H9 (cell line): ENCODE measurements around the gene RAD51. TPM values are rescaled to one million over a fixed set of nuclear protein-coding genes. Genes with fewer than 3 reads are reported as not detected.

ENCODE experiments used
- DNase-seq: peaks from one replicate; pipeline ENCODE4 v3.0.0-alpha.2; 2017
- H2AFZ ChIP-seq: one replicate; pipeline ENCODE4 v1.6.1; 2013; ENCODE audit warnings: mild to moderate bottlenecking, low read length, control low read depth, moderate library complexity
- H2AK5ac ChIP-seq: 2 replicates; pipeline ENCODE4 v1.6.1; 2013; ENCODE audit warnings: low read length, control low read depth, mixed read lengths; ENCODE audit not compliant: insufficient read length
- H2BK120ac ChIP-seq: one replicate; pipeline ENCODE4 v1.6.1; 2013; ENCODE audit warnings: low read depth, mild to moderate bottlenecking, low read length, control low read depth, inconsistent platforms; ENCODE audit not compliant: poor library complexity, severe bottlenecking
- H2BK12ac ChIP-seq: 2 replicates; pipeline ENCODE4 v1.6.1; 2013; ENCODE audit warnings: low read length, control low read depth, mixed read lengths, low read depth; ENCODE audit not compliant: insufficient read length
- H2BK15ac ChIP-seq: 2 replicates; pipeline ENCODE4 v1.6.1; 2013; ENCODE audit warnings: low read depth, low read length, control low read depth
- H2BK20ac ChIP-seq: one replicate; pipeline ENCODE4 v1.6.1; 2013; ENCODE audit warnings: low read depth, mild to moderate bottlenecking, low read length, control low read depth, inconsistent platforms; ENCODE audit not compliant: poor library complexity, severe bottlenecking
- H2BK5ac ChIP-seq: 2 replicates; pipeline ENCODE4 v1.6.1; 2013; ENCODE audit warnings: low read length, control low read depth, mixed read lengths; ENCODE audit not compliant: insufficient read length
- H3K14ac ChIP-seq: 2 replicates; pipeline ENCODE4 v1.6.1; 2013; ENCODE audit warnings: low read length, control low read depth; ENCODE audit not compliant: insufficient read depth
- H3K18ac ChIP-seq: 2 replicates; pipeline ENCODE4 v1.6.1; 2013; ENCODE audit warnings: low read depth, mild to moderate bottlenecking, mixed read lengths, low read length, control low read depth; ENCODE audit not compliant: insufficient read length
- H3K23ac ChIP-seq: 2 replicates; pipeline ENCODE4 v1.6.1; 2013; ENCODE audit warnings: low read length, control low read depth, mixed read lengths, low read depth; ENCODE audit not compliant: insufficient read length
- H3K23me2 ChIP-seq: 2 replicates; pipeline ENCODE4 v1.6.1; 2013; ENCODE audit warnings: low read depth, mild to moderate bottlenecking, mixed read lengths, low read length, control low read depth; ENCODE audit not compliant: insufficient read length, poor library complexity, severe bottlenecking
- H3K27ac ChIP-seq: 2 replicates; pipeline ENCODE4 v1.5.1; 2013; ENCODE audit warnings: low read length, control low read depth, mixed read lengths, low read depth; ENCODE audit not compliant: insufficient read length
- H3K27me3 ChIP-seq: 2 replicates; pipeline ENCODE4 v1.6.1; 2013; ENCODE audit warnings: low read length, control low read depth, inconsistent platforms; ENCODE audit not compliant: insufficient read depth
- H3K4ac ChIP-seq: 2 replicates; pipeline ENCODE4 v1.6.1; 2013; ENCODE audit warnings: low read depth, mild to moderate bottlenecking, control low read depth, inconsistent platforms, low read length, moderate library complexity
- H3K4me1 ChIP-seq: 2 replicates; pipeline ENCODE4 v1.6.1; 2013; ENCODE audit warnings: low read length, control low read depth, inconsistent platforms; ENCODE audit not compliant: insufficient read depth
- H3K4me2 ChIP-seq: 2 replicates; pipeline ENCODE4 v1.6.1; 2013; ENCODE audit warnings: low read length, control low read depth, mixed read lengths; ENCODE audit not compliant: insufficient read length, insufficient read depth
- H3K56ac ChIP-seq: 2 replicates; pipeline ENCODE4 v1.6.1; 2013; ENCODE audit warnings: low read depth, mild to moderate bottlenecking, mixed read lengths, low read length, control low read depth; ENCODE audit not compliant: insufficient read length
- H3K79me1 ChIP-seq: 2 replicates; pipeline ENCODE4 v1.6.1; 2013; ENCODE audit warnings: low read depth, mild to moderate bottlenecking, moderate library complexity, low read length, control low read depth, inconsistent platforms; ENCODE audit not compliant: insufficient read depth, poor library complexity, severe bottlenecking
- H3K79me2 ChIP-seq: 2 replicates; pipeline ENCODE4 v1.6.1; 2013; ENCODE audit warnings: low read length, control low read depth, inconsistent platforms; ENCODE audit not compliant: insufficient read depth
- H3K9ac ChIP-seq: 2 replicates; pipeline ENCODE4 v1.6.1; 2013; ENCODE audit warnings: low read length, control low read depth, mixed read lengths; ENCODE audit not compliant: insufficient read length; ENCODE audit errors: extremely low read depth
- H3K9me3 ChIP-seq: one replicate; pipeline ENCODE4 v1.6.1; 2013; ENCODE audit warnings: low read depth, low read length, inconsistent platforms; ENCODE audit not compliant: control insufficient read depth
- H3T11ph ChIP-seq: one replicate; pipeline ENCODE4 v1.6.1; 2013; ENCODE audit warnings: mild to moderate bottlenecking, low read length, control low read depth, inconsistent platforms
- H4K20me1 ChIP-seq: one replicate; pipeline ENCODE4 v1.6.1; 2013; ENCODE audit not compliant: control insufficient read depth, insufficient read length, insufficient read depth
- H4K5ac ChIP-seq: 2 replicates; pipeline ENCODE4 v1.6.1; 2013; ENCODE audit warnings: low read depth, mild to moderate bottlenecking, mixed read lengths, low read length, control low read depth; ENCODE audit not compliant: insufficient read length
- H4K8ac ChIP-seq: replicated peaks from 2 replicates; pipeline ENCODE4 v1.6.1; 2013; ENCODE audit warnings: low read length, control low read depth, mixed read lengths, low read depth; ENCODE audit not compliant: insufficient read length
- H4K91ac ChIP-seq: 2 replicates; pipeline ENCODE4 v1.6.1; 2013; ENCODE audit warnings: low read depth, mild to moderate bottlenecking, moderate library complexity, mixed read lengths, low read length, control low read depth; ENCODE audit not compliant: insufficient read length
- H3K27ac Mint-ChIP-seq, 3 experiments: 2 replicates in 2 of 3; 3 replicates in 1 of 3; pipeline ENCODE4 v1.8.0; 2020 to 2021; ENCODE audit warnings: mixed read lengths in 3 of 3, mild to moderate bottlenecking in 1 of 3, moderate library complexity in 1 of 3
- H3K27me3 Mint-ChIP-seq: 2 replicates; pipeline ENCODE4 v1.8.0; 2021; ENCODE audit warnings: low read depth, mild to moderate bottlenecking, moderate library complexity, mixed read lengths
- H3K36me3 Mint-ChIP-seq, 3 experiments: 2 replicates in 2 of 3; 3 replicates in 1 of 3; pipeline ENCODE4 v1.8.0; 2020 to 2021; ENCODE audit warnings: low read depth in 3 of 3, mixed read lengths in 3 of 3; ENCODE audit not compliant: insufficient read depth in 1 of 3
- H3K4me1 Mint-ChIP-seq, 2 experiments: 2 replicates each; pipeline ENCODE4 v1.8.0; 2020; ENCODE audit warnings: mixed read lengths in 2 of 2
- H3K4me3 Mint-ChIP-seq, 2 experiments: 2 replicates in 1 of 2; 3 replicates in 1 of 2; pipeline ENCODE4 v1.8.0; 2020 to 2021; ENCODE audit warnings: mild to moderate bottlenecking in 2 of 2, mixed read lengths in 2 of 2, moderate library complexity in 1 of 2
- H3K9me3 Mint-ChIP-seq, 2 experiments: 2 replicates in 1 of 2; 3 replicates in 1 of 2; pipeline ENCODE4 v1.8.0; 2020; ENCODE audit warnings: mild to moderate bottlenecking in 2 of 2, mixed read lengths in 2 of 2, moderate library complexity in 1 of 2
- CTCF ChIP-seq: fragments of 200-600 bp; sonication (generic); conservative IDR thresholded peaks from 3 replicates; pipeline ENCODE4 v1.8.0; 2021; ENCODE audit warnings: antibody characterized with exemption, mild to moderate bottlenecking
- WGBS: extraction: QIAGEN DNeasy Blood & Tissue Kit; methylation state at CpG from one replicate; pipeline ENCODE4 v1.1.7; 2013; ENCODE audit warnings: missing lambda C conversion rate, low lambda C conversion rate, mixed read lengths; ENCODE audit not compliant: insufficient read length; ENCODE audit errors: extremely low coverage; 5-methylcytosine and 5-hydroxymethylcytosine counted together
- total RNA-seq: library from RNA; stranded (reverse); gene quantifications from 2 replicates; pipeline ENCODE4 v1.2.1, GENCODE V29; 2021

The RAD51 gene
- total RNA-seq, 1 experiment from 2014 or later = 39.2 TPM

- Histone ChIP-seq H3K9me3 (no peaks in the 10 kb centered on the region), H3K18ac (no peak overlapping the region), H2AFZ (no peak overlapping the region), H3K4me1 (0 out of 2 replicates have a peak, but pooled peaks cover 2% of the 10 kb centered on the region), H3K9ac (no peak overlapping the region), H2AK5ac (no peak overlapping the region), H3K14ac (no peak overlapping the region), H4K91ac (no peak overlapping the region), H3K23me2 (no peaks in the 10 kb centered on the region), H3K27me3 (no peaks in the 10 kb centered on the region), H3K79me1 (no peaks in the 10 kb centered on the region), H3K27ac (no peak overlapping the region), H3K4me2 (no peak overlapping the region), H3K4ac (no peak overlapping the region), H3T11ph (no peak overlapping the region), H2BK120ac (no peak overlapping the region), H3K56ac (no peak overlapping the region), H2BK12ac (no peak overlapping the region), H3K79me2 (no peaks in the 10 kb centered on the region), H4K20me1 (no peaks in the 10 kb centered on the region), H2BK15ac (no peak overlapping the region), H2BK20ac (no peak overlapping the region), H4K5ac (no peak overlapping the region), H3K23ac (no peak overlapping the region), H4K8ac (no peak overlapping the region), H2BK5ac (no peak overlapping the region)
- WGBS = no CpG with 5 or more reads among the region's 5 CpGs
- no peaks in the 10 kb centered on the region for H3K27me3 Mint-ChIP-seq
- H3K4me1 Mint-ChIP-seq = peaks cover 17 to 24% of the 10 kb centered on the region in 2 experiments
- H3K36me3 Mint-ChIP-seq = peaks cover 5 to 31% (median 22%) of the 10 kb centered on the region in 3 experiments; a peak in 5 of 7 replicates
- no peaks in the 10 kb centered on the region for H3K9me3 Mint-ChIP-seq
- H3K4me3 Mint-ChIP-seq = no peak overlapping the region
- DNase-seq = no peak
- H3K27ac Mint-ChIP-seq = peak overlapping the region; percentile 37 to 89 (median 85); a peak in 5 of 7 replicates
- TF ChIP-seq CTCF = no peak
Measured at GRCh38 chr15:40744815-40745152, 49.8 kb downstream of the RAD51 start.
